Keratinocyte (primary cell): ENCODE results near the gene REEP3. TPM values are rescaled to one million over a fixed set of nuclear protein-coding genes. Genes with fewer than 3 reads are reported as not detected.

Experiments used
- DNase-seq: peaks from one replicate; pipeline ENCODE4 v3.0.0-alpha.2; 2011; ENCODE audit warnings: low read depth, missing footprints, low spot score
- FAIRE-seq: peaks from 2 replicates; lab custom pipeline; 2011; peaks lifted over from hg19 to GRCh38; lab: Jason Lieb, UNC
- H2AFZ ChIP-seq: 2 replicates; pipeline ENCODE4 v1.6.0; 2012; ENCODE audit warnings: low read length, control low read depth, inconsistent platforms; ENCODE audit not compliant: control insufficient read depth
- H3K27ac ChIP-seq: 2 replicates; pipeline ENCODE4 v1.5.1; 2011; ENCODE audit warnings: low read length; ENCODE audit not compliant: control insufficient read depth, insufficient read depth
- H3K27me3 ChIP-seq: 3 replicates; pipeline ENCODE4 v1.6.0; 2011; ENCODE audit warnings: low read length; ENCODE audit not compliant: control insufficient read depth, insufficient read depth; ENCODE audit errors: extremely low read depth
- H3K36me3 ChIP-seq, 2 experiments: 2 replicates in 1 of 2; 3 replicates in 1 of 2; pipeline ENCODE4 v1.5.1; 2011; ENCODE audit warnings: low read length in 2 of 2, mild to moderate bottlenecking in 1 of 2; ENCODE audit not compliant: control insufficient read depth in 2 of 2, insufficient read depth in 2 of 2; ENCODE audit errors: extremely low read depth in 1 of 2
- H3K4me1 ChIP-seq: 3 replicates; pipeline ENCODE4 v1.5.1; 2011; ENCODE audit warnings: low read length; ENCODE audit not compliant: control insufficient read depth, insufficient read depth; ENCODE audit errors: extremely low read depth
- H3K4me2 ChIP-seq: 3 replicates; pipeline ENCODE4 v1.6.0; 2011; ENCODE audit warnings: low read depth, low read length; ENCODE audit not compliant: control insufficient read depth, insufficient read depth; ENCODE audit errors: extremely low read depth
- H3K4me3 ChIP-seq, 3 experiments: fragments of 200-600 bp in 1 of 3; sonication (generic) in 1 of 3; 2 replicates in 2 of 3; 3 replicates in 1 of 3; pipeline ENCODE4 v1.5.1; 2011 to 2016; ENCODE audit warnings: low read length in 3 of 3, mild to moderate bottlenecking in 3 of 3, control low read depth in 2 of 3, inconsistent platforms in 1 of 3, low read depth in 1 of 3, mixed read lengths in 1 of 3, mixed run types in 1 of 3, moderate library complexity in 1 of 3; ENCODE audit not compliant: control insufficient read depth in 2 of 3, insufficient read depth in 2 of 3; ENCODE audit errors: extremely low read depth in 1 of 3
- H3K79me2 ChIP-seq: 2 replicates; pipeline ENCODE4 v1.6.0; 2012; ENCODE audit warnings: low read length; ENCODE audit not compliant: control insufficient read depth, insufficient read depth
- H3K9ac ChIP-seq: 3 replicates; pipeline ENCODE4 v1.6.0; 2011; ENCODE audit warnings: low read length; ENCODE audit not compliant: control insufficient read depth, insufficient read depth; ENCODE audit errors: extremely low read depth
- H3K9me1 ChIP-seq: 3 replicates; pipeline ENCODE4 v1.6.0; 2011; ENCODE audit warnings: low read length; ENCODE audit not compliant: control insufficient read depth, insufficient read depth; ENCODE audit errors: extremely low read depth
- H3K9me3 ChIP-seq: 2 replicates; pipeline ENCODE4 v1.5.1; 2012; ENCODE audit warnings: low read depth, low read length; ENCODE audit not compliant: control insufficient read depth
- H4K20me1 ChIP-seq: 3 replicates; pipeline ENCODE4 v1.6.0; 2011; ENCODE audit warnings: low read length; ENCODE audit not compliant: control insufficient read depth, insufficient read depth; ENCODE audit errors: extremely low read depth
- CTCF ChIP-seq, 3 experiments: IDR thresholded peaks in 1 of 3; conservative IDR thresholded peaks in 1 of 3; optimal IDR thresholded peaks in 1 of 3; 2 replicates in 2 of 3; 3 replicates in 1 of 3; pipeline versions ENCODE3 to v1.5.1; 2011; ENCODE audit warnings: low read length in 3 of 3, mild to moderate bottlenecking in 3 of 3, moderate library complexity in 2 of 3, control low read depth in 1 of 3, inconsistent platforms in 1 of 3; ENCODE audit not compliant: insufficient read depth in 2 of 3; ENCODE audit errors: extremely low read depth in 1 of 3
- EZH2 ChIP-seq: IDR thresholded peaks from one replicate; pipeline ENCODE4 v1.6.1; 2012; ENCODE audit warnings: inconsistent platforms, mild to moderate bottlenecking, low read length, moderate library complexity
- dilution Hi-C: fragments of 300-500 bp; cut with MboI; formaldehyde crosslinking; loops from one replicate; pipeline ENCODE4 v1.7.0; 2020; ENCODE audit warnings: low sequenced_read_pairs; ENCODE audit not compliant: extremely low pct_ligation_motif_present
- polyA plus RNA-seq, 5 experiments: library from polyadenylated mRNA; depleted of rRNA in 3 of 5; stranded (reverse) in 3 of 5; stranded (forward) in 1 of 5; unstranded in 1 of 5; fragments of >200 nt; gene quantifications; 1 replicate in 1 of 5; 2 replicates in 3 of 5; 3 replicates in 1 of 5; pipeline versions ENCODE4 v1.2.1 to v1.2.3, GENCODE V29; 2011 to 2012; ENCODE audit warnings: missing spikeins in 2 of 5, low read depth in 1 of 5, low replicate concordance in 1 of 5

REEP3 gene
- polyA plus RNA-seq, 1 donor (not counting 4 experiments of a cell fraction or from before 2014, with no cell fraction given) = 52.8 TPM

GRCh38 chr10:63591600-63592379 lies 70.6 kb downstream of the REEP3 start:
- FAIRE-seq (no peak), DNase-seq (no peak)
- peaks cover 4% of the 10 kb centered on the region for H4K20me1 ChIP-seq
- no peak for TF ChIP-seq CTCF (optimal IDR thresholded peaks at IDR 0.05 in 1 of 3, IDR thresholded peaks at IDR 0.05 in 1 of 3, conservative IDR thresholded peaks at IDR 0.05 in 1 of 3; ENCODE audit: extremely low read depth in 1 of 3, insufficient read depth in 2 of 3, low read length in 3 of 3)
- no peak for TF ChIP-seq EZH2
- no peaks in the 10 kb centered on the region for H3K9me3 ChIP-seq
- H3K9me1 ChIP-seq = no peaks in the 10 kb centered on the region
- H3K27me3 ChIP-seq = no peaks in the 10 kb centered on the region
- dilution Hi-C loops = no loop called here
- H3K79me2 ChIP-seq = peaks cover 54% of the 10 kb centered on the region
- no peak overlapping the region for H3K27ac ChIP-seq
- no peak overlapping the region for H3K4me3 ChIP-seq
- peaks cover 17% of the 10 kb centered on the region for H3K4me1 ChIP-seq
- no peak overlapping the region for H3K9ac ChIP-seq
- H3K4me2 ChIP-seq = no peak overlapping the region
- H2AFZ ChIP-seq = no peak overlapping the region
- peaks cover 9 to 11% of the 10 kb centered on the region in 2 experiments for H3K36me3 ChIP-seq

GRCh38 chr10:63593576-63593975 lies 72.4 kb downstream of the REEP3 start:
- Histone ChIP-seq H3K4me1 (peaks cover 9% of the 10 kb centered on the region), H4K20me1 (peaks cover 4% of the 10 kb centered on the region), H2AFZ (no peak overlapping the region), H3K27ac (no peak overlapping the region), H3K4me2 (no peak overlapping the region), H3K9ac (no peak overlapping the region), H3K79me2 (peaks cover 42% of the 10 kb centered on the region), H3K27me3 (no peaks in the 10 kb centered on the region), H3K4me3 (no peak overlapping the region), H3K9me3 (no peaks in the 10 kb centered on the region), H3K9me1 (no peaks in the 10 kb centered on the region), H3K36me3 (peaks cover 9 to 15% of the 10 kb centered on the region in 2 experiments)
- no peak for DNase-seq
- no peak for FAIRE-seq
- dilution Hi-C loops = no loop called here
- TF ChIP-seq CTCF (optimal IDR thresholded peaks at IDR 0.05 in 1 of 3, IDR thresholded peaks at IDR 0.05 in 1 of 3, conservative IDR thresholded peaks at IDR 0.05 in 1 of 3; ENCODE audit: extremely low read depth in 1 of 3, insufficient read depth in 2 of 3, low read length in 3 of 3) (no peak), EZH2 (no peak)
